GM21367 (cell line): ENCODE measurements around the gene FEM1C.

ENCODE experiments used
- ATAC-seq: cut with Tn5 transposase; IDR thresholded peaks from one replicate; pipeline ENCODE4 v1.9.1; 2021; ENCODE audit not compliant: unreplicated experiment

FEM1C gene

GRCh38 chr5:115544436-115545350 is at the start of gene FEM1C:
Gene FEM1C (minus strand): TSS chr5:115544775. CDS start chr5:115543493, 1,282 bp downstream.
- ATAC-seq = peak; percentile 94

- no peak for ATAC-seq
Observed at GRCh38 chr5:115589043-115589442, 44.5 kb upstream of the FEM1C start.

GRCh38 chr5:115588640-115589039 is 44.1 kb upstream of the FEM1C start:
- no peak for ATAC-seq

GRCh38 chr5:115586525-115587146 is 42.1 kb upstream of the FEM1C start:
- ATAC-seq = no peak

- ATAC-seq = no peak
Observed at GRCh38 chr5:115585265-115585664, 40.7 kb upstream of the FEM1C start.

DNA sequence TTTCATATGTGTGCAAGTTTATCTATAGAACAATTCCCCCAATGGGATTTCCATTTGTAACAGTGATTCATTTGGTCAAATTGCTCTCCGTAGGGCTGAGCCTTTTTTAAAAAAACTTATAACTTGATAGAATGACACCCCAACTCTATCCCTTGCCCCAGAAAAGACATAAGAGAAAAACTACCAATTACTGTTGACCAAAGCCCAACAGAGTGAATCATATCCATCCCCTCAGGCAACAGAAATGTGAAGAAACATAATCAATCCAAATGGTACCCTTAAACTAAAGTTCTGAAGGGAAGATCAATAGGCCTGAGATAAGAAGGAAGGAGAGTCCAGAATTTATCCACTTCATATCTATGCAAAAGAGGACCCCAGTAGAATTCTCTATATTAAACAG is 39.9 kb upstream of the FEM1C start:
- ATAC-seq = no peak

GRCh38 chr5:115583474-115583873 is 38.9 kb upstream of the FEM1C start:
- ATAC-seq = no peak

DNA sequence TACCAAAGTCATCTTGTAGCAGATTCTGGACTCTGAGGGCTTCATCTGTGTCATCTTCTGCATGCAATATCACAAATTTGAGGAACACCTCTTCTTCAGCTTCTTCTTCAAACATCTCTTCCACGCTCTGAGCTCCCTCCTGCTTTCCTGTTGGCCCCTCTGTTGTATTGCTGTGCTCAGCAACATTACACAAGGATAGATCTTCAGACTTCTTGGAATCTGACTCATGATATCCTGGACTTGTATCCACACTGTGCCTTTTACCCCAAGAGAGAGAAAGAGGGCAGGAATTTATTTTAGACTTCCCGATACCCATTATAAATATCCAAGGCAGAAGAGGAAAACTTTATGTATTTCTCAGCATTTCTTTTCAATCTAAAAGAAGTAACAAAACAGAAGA is 36.4 kb upstream of the FEM1C start:
- ATAC-seq = no peak

- ATAC-seq = peak; percentile 66
Observed at GRCh38 chr5:115579747-115580173, 35.2 kb upstream of the FEM1C start.

GRCh38 chr5:115579216-115579615 is 34.6 kb upstream of the FEM1C start:
- ATAC-seq = peak; percentile 1

DNA sequence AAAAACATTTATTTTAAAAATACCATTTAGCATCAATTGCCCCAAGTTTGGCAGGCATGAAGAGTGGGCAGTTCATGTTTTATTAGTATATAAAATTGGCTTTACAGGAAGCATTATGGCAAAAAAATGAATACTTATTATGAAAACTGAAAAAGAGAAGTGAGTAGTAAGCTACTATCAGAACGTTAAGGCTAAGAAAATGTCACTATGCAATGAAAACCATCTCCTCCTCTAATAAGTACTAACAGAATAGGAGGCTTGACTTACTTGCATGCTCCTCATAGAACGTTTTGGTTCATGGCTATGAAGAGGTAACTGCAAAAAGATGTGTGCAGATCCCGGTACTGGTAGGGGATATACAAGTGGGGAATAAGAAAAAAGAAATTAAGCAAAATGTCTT is 34.1 kb upstream of the FEM1C start:
- peak; percentile 70 for ATAC-seq

GRCh38 chr5:115577741-115578140 is 33.2 kb upstream of the FEM1C start:
- ATAC-seq = no peak

- no peak for ATAC-seq
Observed at GRCh38 chr5:115577329-115577728, 32.8 kb upstream of the FEM1C start.

DNA sequence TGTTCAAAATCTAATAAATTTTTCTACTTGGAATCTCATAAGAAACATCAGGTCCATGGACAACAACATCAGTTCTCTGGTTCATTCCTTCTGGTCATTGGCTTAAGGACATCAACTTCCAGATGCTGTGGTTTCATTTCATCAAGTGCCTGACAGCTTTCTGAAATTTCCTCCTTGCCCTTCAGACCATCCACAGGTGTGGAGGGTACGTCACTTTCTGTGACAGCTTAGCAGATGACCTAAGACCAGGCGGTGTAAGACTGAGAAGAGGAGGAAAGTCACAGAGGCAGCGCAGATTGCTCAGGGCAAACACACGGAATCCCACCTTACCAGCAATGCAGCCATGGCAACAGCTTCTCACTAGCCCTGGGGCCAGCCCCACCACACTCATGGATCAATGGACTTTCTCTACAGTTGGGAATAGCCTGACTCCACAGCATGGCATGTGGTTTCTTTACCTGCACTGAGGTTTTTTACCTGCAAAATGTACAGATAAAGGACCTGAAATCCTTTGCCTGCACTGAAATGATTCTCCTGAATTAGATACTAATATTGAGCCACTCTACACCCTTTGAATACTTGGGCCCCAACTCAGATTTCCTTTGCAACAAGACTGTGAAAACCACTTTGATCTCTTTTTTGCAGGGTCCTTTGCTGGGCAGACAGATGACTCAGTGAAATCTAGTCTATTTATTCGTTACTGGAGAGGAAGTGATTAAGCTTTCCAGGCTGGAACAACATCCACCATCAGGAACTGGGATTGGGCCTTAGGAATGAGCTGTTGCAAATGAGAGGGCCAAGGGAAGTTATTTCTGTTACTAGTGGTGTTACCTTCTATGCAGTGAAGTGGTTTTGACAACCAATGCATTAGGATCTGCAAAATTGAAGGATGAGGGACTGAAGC is 30.8 kb upstream of the FEM1C start:
- no peak for ATAC-seq

GRCh38 chr5:115573133-115573532 is 28.6 kb upstream of the FEM1C start:
- no peak for ATAC-seq

DNA sequence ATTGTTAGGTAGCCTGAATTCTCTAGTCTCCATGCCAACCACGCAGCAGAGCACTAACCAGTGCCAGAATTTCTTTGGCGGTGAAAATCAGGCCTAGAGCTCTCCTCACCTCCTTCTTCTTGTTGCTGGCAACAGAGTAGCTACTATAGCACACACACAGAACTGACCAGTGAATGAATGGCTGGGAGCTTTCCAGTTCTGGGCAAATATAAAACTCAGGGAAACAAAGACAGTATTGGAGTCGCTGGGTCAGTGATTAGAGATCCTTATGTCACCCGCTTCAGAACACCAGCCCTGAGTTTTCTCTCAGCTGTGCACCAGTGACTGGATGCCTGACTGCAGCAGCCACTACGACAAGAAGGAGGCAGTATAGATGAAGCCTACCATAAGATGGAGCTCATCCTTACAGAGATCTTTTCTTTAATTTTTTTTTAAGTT is 26.9 kb upstream of the FEM1C start:
- no peak for ATAC-seq

GRCh38 chr5:115568668-115569067 is 24.1 kb upstream of the FEM1C start:
- no peak for ATAC-seq

DNA sequence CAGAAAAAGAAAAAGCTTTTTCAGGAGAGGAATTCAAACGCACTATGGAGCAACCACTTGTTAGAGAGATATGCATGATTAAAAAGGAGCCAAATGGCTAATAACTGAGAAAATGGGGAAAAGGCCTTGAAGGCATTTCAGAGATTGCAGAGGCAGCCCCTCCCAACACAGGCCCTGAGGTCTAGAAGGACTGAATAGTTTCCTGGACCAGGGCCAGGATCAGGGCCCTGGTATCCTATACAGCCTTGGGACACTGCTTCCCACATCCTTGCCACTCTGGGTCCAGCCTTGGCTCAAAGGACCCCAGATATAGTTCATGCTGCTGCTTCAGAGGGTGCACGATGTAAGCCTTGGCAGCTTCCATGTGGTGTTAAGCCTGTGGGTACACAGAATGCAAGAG is 20.7 kb upstream of the FEM1C start:
- ATAC-seq = no peak

- ATAC-seq = no peak
Observed at GRCh38 chr5:115561176-115561575, 16.6 kb upstream of the FEM1C start.

- ATAC-seq = no peak
Observed at GRCh38 chr5:115559524-115559923, 14.9 kb upstream of the FEM1C start.

DNA sequence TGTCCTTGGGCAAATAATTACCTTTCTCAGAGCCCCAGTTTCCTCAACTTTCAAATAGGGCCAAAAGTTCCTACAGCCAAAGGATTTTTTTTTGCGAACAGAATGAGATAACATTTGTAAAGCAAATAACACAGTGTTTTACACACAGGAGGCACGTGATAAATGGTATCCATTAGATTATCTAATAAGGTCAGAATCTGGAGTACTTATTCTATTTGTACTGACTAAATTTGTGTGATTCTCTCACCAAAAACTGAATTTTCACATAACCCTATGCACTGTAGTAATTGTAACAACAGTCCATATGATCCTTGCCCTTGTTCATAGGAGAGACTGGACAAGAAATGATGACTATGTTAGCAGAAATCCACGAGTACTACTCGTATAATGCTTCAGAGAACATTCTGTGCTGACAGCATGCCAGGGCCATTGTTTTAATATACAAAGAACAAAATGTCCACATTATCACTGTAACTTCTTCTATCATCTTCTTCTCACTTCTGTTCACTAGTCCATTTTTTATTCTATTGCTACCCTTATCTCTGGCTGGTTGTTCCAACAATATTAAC is 13.9 kb upstream of the FEM1C start:
- ATAC-seq = no peak
